Activated CD8-positive, alpha-beta T cell treated with anti-CD3 and anti-CD28 coated beads, Interleukin-2, amount 10 ng/mL, durations not matched to agents 7 days and 5 days (primary cell): ENCODE results near the gene EIF3D. TPM values are rescaled to one million over a fixed set of nuclear protein-coding genes. Genes with fewer than 3 reads are reported as not detected.
A peak's percentile ranks its signal among the peaks of the same experiment; 100 is the strongest.

Experiments
- ATAC-seq: fragments of 150-1000 bp; cut with Tn5 transposase; one replicate; pipeline ENCODE4 v1.10.0; 2021; ENCODE audit warnings: moderate library complexity
- CTCF ChIA-PET: fragments of 350-600 bp; sonication (Branson Sonifier 250); formaldehyde crosslinking; loops from one replicate; lab custom pipeline; 2021; ENCODE audit warnings: antibody characterized with exemption; lab: Charles Lee
- POLR2A ChIA-PET: fragments of 350-600 bp; sonication (Branson Sonifier 250); formaldehyde crosslinking; loops from one replicate; lab custom pipeline; 2021; ENCODE audit warnings: antibody characterized with exemption; lab: Charles Lee
- DNase-seq: peaks from one replicate; pipeline ENCODE4 v3.0.0-alpha.2; 2020
- H3K27ac Mint-ChIP-seq: one replicate; pipeline ENCODE4 v1.8.0; 2021; ENCODE audit warnings: mild to moderate bottlenecking, mixed read lengths
- H3K27me3 Mint-ChIP-seq: one replicate; pipeline ENCODE4 v1.8.0; 2021; ENCODE audit warnings: low read depth, mixed read lengths
- H3K36me3 Mint-ChIP-seq: one replicate; pipeline ENCODE4 v1.8.0; 2021; ENCODE audit warnings: low read depth, mixed read lengths
- H3K4me1 Mint-ChIP-seq: one replicate; pipeline ENCODE4 v1.8.0; 2021; ENCODE audit warnings: low read depth, mixed read lengths
- H3K4me3 Mint-ChIP-seq: one replicate; pipeline ENCODE4 v1.8.0; 2021; ENCODE audit warnings: mild to moderate bottlenecking, mixed read lengths
- H3K9me3 Mint-ChIP-seq: one replicate; pipeline ENCODE4 v1.8.0; 2022; ENCODE audit warnings: mixed read lengths; ENCODE audit not compliant: insufficient read depth
- total RNA-seq, 2 experiments: library from RNA; stranded (reverse); gene quantifications; one replicate each; pipeline ENCODE4 v1.2.3, GENCODE V29; 2021

Gene EIF3D, protein sequence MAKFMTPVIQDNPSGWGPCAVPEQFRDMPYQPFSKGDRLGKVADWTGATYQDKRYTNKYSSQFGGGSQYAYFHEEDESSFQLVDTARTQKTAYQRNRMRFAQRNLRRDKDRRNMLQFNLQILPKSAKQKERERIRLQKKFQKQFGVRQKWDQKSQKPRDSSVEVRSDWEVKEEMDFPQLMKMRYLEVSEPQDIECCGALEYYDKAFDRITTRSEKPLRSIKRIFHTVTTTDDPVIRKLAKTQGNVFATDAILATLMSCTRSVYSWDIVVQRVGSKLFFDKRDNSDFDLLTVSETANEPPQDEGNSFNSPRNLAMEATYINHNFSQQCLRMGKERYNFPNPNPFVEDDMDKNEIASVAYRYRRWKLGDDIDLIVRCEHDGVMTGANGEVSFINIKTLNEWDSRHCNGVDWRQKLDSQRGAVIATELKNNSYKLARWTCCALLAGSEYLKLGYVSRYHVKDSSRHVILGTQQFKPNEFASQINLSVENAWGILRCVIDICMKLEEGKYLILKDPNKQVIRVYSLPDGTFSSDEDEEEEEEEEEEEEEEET
- 100 to 1,000 TPM; 186 to 190 TPM for total RNA-seq

GRCh38 chr22:36528795-36529751 is at the start of gene EIF3D:
EIF3D (minus strand) TSS chr22:36529166; CDS start chr22:36526121, 3,045 bp downstream.
- CTCF ChIA-PET: interaction anchor here (0.9 to 3.0 kb wide), 6 partner anchors 13 to 327 kb away, joined by 3 to 13 read pairs (median 4); no protein-coding TSS in a partner anchor
- ATAC-seq (peak; percentile 97), DNase-seq (peak; percentile 99)
- H3K9me3 Mint-ChIP-seq: no peaks in the 10 kb centered on the region
- H3K4me3 Mint-ChIP-seq: peak within 1 kb of the TSS; percentile 91
- H3K36me3 Mint-ChIP-seq: peaks cover 28% of the 10 kb centered on the region
- peaks cover 28% of the 10 kb centered on the region for H3K4me1 Mint-ChIP-seq
- POLR2A ChIA-PET: interaction anchor here (0.6 to 2.4 kb wide), 17 partner anchors 9 to 636 kb away, joined by 3 to 13 read pairs (median 3); partner anchors contain the start of genes FOXRED2 and TXN2
- H3K27ac Mint-ChIP-seq: peak within 1 kb of the TSS; percentile 99
- no peaks in the 10 kb centered on the region for H3K27me3 Mint-ChIP-seq

DNA sequence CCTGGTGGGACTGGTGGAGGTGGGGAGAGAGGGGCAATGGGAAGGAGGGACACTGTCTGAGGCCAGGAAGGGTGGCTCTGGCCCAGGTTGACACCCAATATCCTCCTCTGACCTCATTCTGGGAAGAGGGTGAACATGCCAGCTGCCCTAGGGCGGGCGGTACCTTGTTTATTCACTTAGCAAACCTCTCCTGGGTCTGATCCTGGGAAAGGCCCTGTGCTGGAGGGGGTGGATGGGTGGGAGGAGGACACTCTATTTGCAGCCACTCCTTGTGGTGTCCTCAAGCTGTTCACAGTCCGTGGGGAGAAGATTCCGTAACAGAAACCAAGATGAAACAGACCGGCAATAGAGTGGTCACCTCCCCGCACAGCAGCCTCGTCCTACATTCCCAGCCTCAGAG is 49.7 kb upstream of the EIF3D start:
- no peak for ATAC-seq
- CTCF ChIA-PET: no interaction called here
- no peaks in the 10 kb centered on the region for H3K9me3 Mint-ChIP-seq

GRCh38 chr22:36577019-36577418 is 48.1 kb upstream of the EIF3D start:
- no peak overlapping the region for H3K4me3 Mint-ChIP-seq
- ChIA-PET CTCF (no interaction called here), POLR2A (no interaction called here)
- no peaks in the 10 kb centered on the region for H3K9me3 Mint-ChIP-seq
- no peak for DNase-seq
- no peak overlapping the region for H3K27ac Mint-ChIP-seq
- H3K36me3 Mint-ChIP-seq: no peaks in the 10 kb centered on the region
- H3K4me1 Mint-ChIP-seq: no peaks in the 10 kb centered on the region
- H3K27me3 Mint-ChIP-seq: no peaks in the 10 kb centered on the region
- no peak for ATAC-seq

More for the DNA sequence above, 49.7 kb upstream of the EIF3D start:
- Mint-ChIP-seq H3K4me3 (no peak overlapping the region), H3K27ac (no peak overlapping the region), H3K36me3 (no peaks in the 10 kb centered on the region), H3K4me1 (no peaks in the 10 kb centered on the region), H3K27me3 (no peaks in the 10 kb centered on the region)
- POLR2A ChIA-PET: no interaction called here
- DNase-seq: no peak

- ChIA-PET POLR2A (no interaction called here), CTCF (no interaction called here)
- Mint-ChIP-seq H3K36me3 (no peaks in the 10 kb centered on the region), H3K4me1 (no peaks in the 10 kb centered on the region), H3K9me3 (no peaks in the 10 kb centered on the region), H3K27ac (no peak overlapping the region), H3K27me3 (no peaks in the 10 kb centered on the region), H3K4me3 (no peak overlapping the region)
- no peak for DNase-seq
- ATAC-seq: no peak
Observed at GRCh38 chr22:36574728-36575127, 45.8 kb upstream of the EIF3D start.

- CTCF ChIA-PET: no interaction called here
- no peaks in the 10 kb centered on the region for H3K27me3 Mint-ChIP-seq
- H3K9me3 Mint-ChIP-seq: no peaks in the 10 kb centered on the region
- H3K36me3 Mint-ChIP-seq: no peaks in the 10 kb centered on the region
- ATAC-seq (no peak), DNase-seq (no peak)
- H3K4me3 Mint-ChIP-seq: no peak overlapping the region
- H3K4me1 Mint-ChIP-seq: no peaks in the 10 kb centered on the region
- H3K27ac Mint-ChIP-seq: no peak overlapping the region
- POLR2A ChIA-PET: no interaction called here
Observed at GRCh38 chr22:36573815-36574363, 44.9 kb upstream of the EIF3D start.

DNA sequence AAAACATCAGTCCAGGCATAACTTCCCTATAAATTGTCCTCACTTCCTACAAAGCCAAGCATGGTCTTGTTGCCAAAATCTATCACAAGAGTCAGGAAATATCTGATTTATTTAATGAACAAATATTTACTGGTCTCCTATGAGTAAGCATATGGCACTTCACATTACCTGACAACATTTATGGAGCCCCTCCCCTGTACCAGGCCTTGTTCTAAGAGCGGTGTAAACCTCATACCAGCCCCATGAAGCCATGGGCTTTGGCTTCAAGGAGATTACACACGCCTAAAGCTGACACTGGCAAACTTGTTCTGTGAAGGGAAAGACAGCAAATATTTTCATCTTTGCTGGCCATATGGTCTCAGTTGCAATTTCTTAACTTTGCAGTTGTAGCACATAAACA is 43.0 kb upstream of the EIF3D start:
- Mint-ChIP-seq H3K27ac (no peak overlapping the region), H3K27me3 (peaks cover 5% of the 10 kb centered on the region), H3K4me1 (no peaks in the 10 kb centered on the region), H3K4me3 (no peak overlapping the region), H3K36me3 (no peaks in the 10 kb centered on the region), H3K9me3 (no peaks in the 10 kb centered on the region)
- CTCF ChIA-PET: no interaction called here
- no peak for DNase-seq
- ATAC-seq: no peak
- POLR2A ChIA-PET: no interaction called here

DNA sequence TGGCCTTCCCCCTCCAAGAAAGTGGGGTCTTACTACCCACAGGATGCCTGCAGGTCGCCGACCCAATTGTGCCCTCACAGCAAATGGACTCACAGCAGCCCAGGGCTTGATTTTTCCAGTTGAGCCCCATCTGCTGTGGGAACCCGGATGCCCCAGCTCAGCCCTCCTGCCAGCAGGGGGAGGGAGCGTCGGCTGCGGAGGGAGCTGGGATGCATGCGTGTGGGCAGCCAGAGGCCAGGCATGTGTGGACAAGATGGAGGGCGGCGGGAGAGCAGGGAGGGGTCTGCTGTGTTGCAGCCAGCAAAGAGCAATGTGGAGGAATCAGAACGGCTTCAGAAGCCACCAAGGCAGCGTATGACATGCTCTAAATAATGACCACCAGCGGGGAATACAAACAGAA is 41.0 kb upstream of the EIF3D start:
- H3K27ac Mint-ChIP-seq: no peak overlapping the region
- ATAC-seq (no peak), DNase-seq (no peak)
- H3K4me3 Mint-ChIP-seq: no peak overlapping the region
- peaks cover 6% of the 10 kb centered on the region for H3K27me3 Mint-ChIP-seq
- POLR2A ChIA-PET: no interaction called here
- H3K36me3 Mint-ChIP-seq: no peaks in the 10 kb centered on the region
- CTCF ChIA-PET: no interaction called here
- H3K4me1 Mint-ChIP-seq: no peaks in the 10 kb centered on the region
- H3K9me3 Mint-ChIP-seq: no peaks in the 10 kb centered on the region

DNA sequence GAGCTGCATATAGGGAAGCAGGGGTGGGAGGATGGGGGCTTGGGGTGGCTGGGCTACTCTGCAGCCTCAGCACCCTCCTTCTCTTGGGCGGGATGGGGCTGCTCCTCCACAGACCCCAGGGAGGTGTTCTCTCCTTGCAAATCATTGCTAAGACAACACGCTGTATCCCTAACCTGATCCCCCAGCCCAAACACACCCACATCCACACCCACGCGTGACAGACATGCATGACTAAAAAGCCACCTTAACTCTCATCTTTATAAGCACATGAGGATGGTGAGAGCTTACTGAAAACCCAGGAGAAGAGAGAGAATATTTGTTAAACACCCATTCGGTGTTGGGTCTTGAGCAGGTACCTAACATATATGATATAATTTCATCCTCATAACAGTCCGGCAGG is 39.9 kb upstream of the EIF3D start:
- Mint-ChIP-seq H3K4me3 (no peak overlapping the region), H3K36me3 (no peaks in the 10 kb centered on the region), H3K4me1 (no peaks in the 10 kb centered on the region), H3K27ac (no peak overlapping the region), H3K9me3 (no peaks in the 10 kb centered on the region), H3K27me3 (peaks cover 14% of the 10 kb centered on the region)
- ChIA-PET POLR2A (no interaction called here), CTCF (no interaction called here)
- DNase-seq (no peak), ATAC-seq (no peak)

DNA sequence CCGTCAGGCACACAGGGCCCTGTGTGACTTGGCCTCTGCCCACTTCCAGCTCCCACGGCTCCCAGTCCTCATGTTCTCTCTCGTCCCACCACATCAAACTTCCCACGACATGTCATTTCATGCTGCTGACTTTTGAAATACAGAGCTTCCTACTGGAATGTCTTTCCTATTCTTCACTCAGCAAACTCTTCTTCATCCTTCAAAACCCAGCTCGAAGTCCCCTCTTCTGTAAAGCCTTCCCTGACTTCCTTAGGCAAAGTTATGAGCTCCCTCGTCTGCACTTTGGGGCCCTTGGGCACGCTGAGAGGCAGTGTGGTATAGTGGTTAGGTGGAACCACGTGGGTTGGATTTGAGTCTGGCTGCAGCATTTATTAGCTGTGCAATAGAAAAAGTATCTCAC is 37.8 kb upstream of the EIF3D start:
- no peak overlapping the region for H3K27ac Mint-ChIP-seq
- DNase-seq: no peak
- no peaks in the 10 kb centered on the region for H3K4me1 Mint-ChIP-seq
- ChIA-PET POLR2A (no interaction called here), CTCF (interaction anchor here (1.2 kb wide), 1 partner anchor 19 kb away, joined by 3 read pairs; no protein-coding TSS in a partner anchor)
- ATAC-seq: no peak
- H3K4me3 Mint-ChIP-seq: no peak overlapping the region
- H3K27me3 Mint-ChIP-seq: peaks cover 22% of the 10 kb centered on the region
- no peaks in the 10 kb centered on the region for H3K9me3 Mint-ChIP-seq
- no peaks in the 10 kb centered on the region for H3K36me3 Mint-ChIP-seq

DNA sequence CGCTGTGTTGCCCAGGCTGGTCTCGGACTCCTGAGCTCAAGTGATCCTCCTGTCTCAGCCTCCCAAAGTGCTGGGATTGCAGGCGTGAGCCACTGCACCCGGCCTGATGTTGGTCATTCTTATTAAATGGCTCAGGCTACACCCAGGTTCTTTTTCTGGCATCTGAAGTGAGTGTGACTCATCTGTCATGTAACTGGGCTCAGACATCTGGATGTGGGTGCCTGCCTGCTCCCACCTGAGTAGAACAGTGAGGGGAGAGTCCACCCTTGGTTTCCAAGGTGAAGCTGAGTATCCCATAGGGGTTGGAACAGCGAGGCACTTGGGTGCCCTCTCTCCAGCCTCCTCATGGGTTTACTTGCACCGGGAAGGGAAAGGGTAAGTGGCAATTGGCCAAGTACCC is 36.7 kb upstream of the EIF3D start:
- no peak overlapping the region for H3K4me3 Mint-ChIP-seq
- H3K36me3 Mint-ChIP-seq: no peaks in the 10 kb centered on the region
- H3K27me3 Mint-ChIP-seq: peaks cover 22% of the 10 kb centered on the region
- CTCF ChIA-PET: no interaction called here
- ATAC-seq (no peak), DNase-seq (no peak)
- no peak overlapping the region for H3K27ac Mint-ChIP-seq
- H3K4me1 Mint-ChIP-seq: no peaks in the 10 kb centered on the region
- POLR2A ChIA-PET: no interaction called here
- no peaks in the 10 kb centered on the region for H3K9me3 Mint-ChIP-seq

GRCh38 chr22:36565159-36565507 is 36.2 kb upstream of the EIF3D start:
- Mint-ChIP-seq H3K27me3 (peaks cover 22% of the 10 kb centered on the region), H3K36me3 (no peaks in the 10 kb centered on the region), H3K9me3 (no peaks in the 10 kb centered on the region), H3K27ac (no peak overlapping the region), H3K4me3 (no peak overlapping the region), H3K4me1 (no peaks in the 10 kb centered on the region)
- CTCF ChIA-PET: no interaction called here
- ATAC-seq (no peak), DNase-seq (no peak)
- POLR2A ChIA-PET: no interaction called here
